Adrenal gland (tissue), 12 donors: Measurements from ENCODE around the gene HECW1. TPM values are rescaled to one million over a fixed set of nuclear protein-coding genes. Genes with fewer than 3 reads are reported as not detected.

Source experiments
- DNase-seq, 7 donors: peaks; one replicate each; pipeline ENCODE4 v3.0.0-alpha.2; 2019 to 2020
- H3K27ac ChIP-seq, 5 donors: fragments of 200-600 bp; sonication (generic) in 4 of 5; 1 replicate in 3 of 5; 2 replicates in 2 of 5; pipeline versions ENCODE4 v1.5.1 to v1.8.0; 2016 to 2020; ENCODE audit warnings: mild to moderate bottlenecking in 1 of 5
- H3K27me3 ChIP-seq: fragments of 200-600 bp; 2 replicates; pipeline ENCODE4 v1.8.0; 2021
- H3K36me3 ChIP-seq, 2 donors: fragments of 200-600 bp; replicated peaks in 1 of 2; 1 replicate in 1 of 2; 2 replicates in 1 of 2; pipeline versions ENCODE4 v1.5.1 to v1.8.0; 2018 to 2022
- H3K4me1 ChIP-seq, 2 donors: fragments of 200-600 bp; replicated peaks in 1 of 2; 1 replicate in 1 of 2; 2 replicates in 1 of 2; pipeline versions ENCODE4 v1.5.1 to v1.8.0; 2018 to 2021
- H3K4me3 ChIP-seq, 4 donors: fragments of 200-600 bp; sonication (generic) in 3 of 4; one replicate each; pipeline ENCODE4 v1.5.1; 2016 to 2018
- H3K9me3 ChIP-seq, 3 donors: fragments of 200-600 bp; sonication (generic) in 1 of 3; replicated peaks in 1 of 3; 1 replicate in 2 of 3; 2 replicates in 1 of 3; pipeline versions ENCODE4 v1.5.1 to v1.8.0; 2016 to 2021
- POLR2A ChIP-seq, 2 donors: fragments of 450-650 bp; IDR thresholded peaks; one replicate each; pipeline ENCODE4 v1.6.1; 2017; ENCODE audit warnings: antibody characterized with exemption in 2 of 2, mild to moderate bottlenecking in 2 of 2, moderate library complexity in 1 of 2
- WGBS, 4 donors: extraction: QIAGEN DNeasy Blood & Tissue Kit in 2 of 4; methylation state at CpG; one replicate each; pipeline versions ENCODE4 v1.1.5 to v1.1.7; 2013 to 2017; 5-methylcytosine and 5-hydroxymethylcytosine counted together
- intact Hi-C, 2 donors: fragments of 100-400 bp; cut with DNase I; formaldehyde crosslinking; loops; one replicate each; pipeline versions ENCODE4 v1.14.1 to v1.15.0; 2022 to 2023
- polyA plus RNA-seq, 3 donors: library from polyadenylated mRNA; stranded (reverse); fragments of 200-250 nt in 2 of 3; fragments of 350-450 nt in 1 of 3; fragmentation: Illumina TruSeq in 1 of 3; extraction: RNeasy Lipid Tissue Mini Kit (QIAGEN cat#74804) in 1 of 3; gene quantifications; one replicate each; pipeline ENCODE4 v1.2.3, GENCODE V29; 2013 to 2014
- total RNA-seq, 9 donors: library from RNA; depleted of rRNA in 4 of 9; stranded (reverse); fragments of >200 nt in 4 of 9; fragments of 120-200 nt in 1 of 9; fragmentation: NEBNext Ultra II Directional in 1 of 9; extraction: Animal tissue kit (Norgen Biotek cat#: 25700) in 1 of 9; gene quantifications; one replicate each; pipeline versions ENCODE4 v1.1.0 to v1.2.4, GENCODE V29; 2013 to 2023
- TF ChIP-seq, protein P1 (sequence below), 6 experiments: fragments of 450-650 bp in 4 of 6; fragments of 200-600 bp in 2 of 6; sonication (generic) in 1 of 6; IDR thresholded peaks; 1 replicate in 5 of 6; 2 replicates in 1 of 6; pipeline versions ENCODE4 v1.5.1 to v1.8.0; 2016 to 2021; ENCODE audit warnings: antibody characterized with exemption in 6 of 6, mild to moderate bottlenecking in 2 of 6, moderate library complexity in 1 of 6
- donor health status: healthy with polysubstance abuse.
- donor health status: Bipolar disorder and iron deficiency.
- donor health status: DM: yes; HTN: yes; CAD: no.
- donor health status: DM: no; HTN: no; CAD: no.
- donor health status: DM: no; HTN: no; CAD: no.
- donor health status: DM: yes; HTN: yes; CAD: no.

HECW1 gene
- total and polyA plus RNA-seq, 12 donors: under 0.01 to 3.2 (median 0.06) TPM; not detected in 4

DNA sequence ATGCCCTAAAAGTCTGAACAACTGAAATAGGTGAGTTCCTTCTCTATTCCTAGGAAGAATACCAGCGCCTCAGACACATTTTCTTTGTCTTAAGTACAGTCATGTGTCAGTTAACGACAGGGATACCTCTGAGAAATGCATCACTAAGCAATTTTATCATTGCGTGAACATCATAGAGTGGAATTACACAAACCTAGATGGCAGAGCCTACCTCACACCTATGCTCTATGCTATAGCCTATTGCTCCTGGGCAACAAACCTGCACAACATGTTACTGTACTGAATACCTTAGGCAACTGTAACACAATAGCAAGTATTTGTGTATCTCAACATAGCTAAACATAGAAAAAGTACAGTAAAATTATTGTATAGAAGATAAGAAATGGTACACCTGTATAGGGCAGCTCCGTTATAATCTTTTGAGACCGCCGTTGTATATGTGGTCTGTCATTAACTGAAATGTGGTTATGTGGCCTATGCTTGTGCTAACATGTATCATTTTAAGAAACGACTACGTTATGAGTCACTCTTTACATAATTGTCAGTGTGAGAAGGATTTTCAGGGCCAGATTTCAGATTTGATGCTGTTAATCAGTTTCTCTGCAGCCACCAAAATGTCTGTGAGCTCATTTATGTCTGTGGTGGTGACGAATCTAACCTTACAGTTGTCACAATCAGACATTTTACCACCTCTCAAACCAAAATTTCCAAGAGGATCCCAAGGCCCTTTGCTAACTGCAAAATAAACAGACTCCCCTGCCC is 404.3 kb downstream of the HECW1 start:
- Histone ChIP-seq H3K27me3 (peaks cover 3% of the 10 kb centered on the region), H3K36me3 (no peaks in the 10 kb centered on the region), H3K4me3 (no peak overlapping the region), H3K4me1 (no peaks in the 10 kb centered on the region), H3K9me3 (no peaks in the 10 kb centered on the region), H3K27ac (no peak overlapping the region)
- intact Hi-C loops: no loop called here
- 74 to 82% (median 80%) methylated on average over 9 of the region's 9 CpGs for WGBS, 4 donors
- TF ChIP-seq, protein P1, sequence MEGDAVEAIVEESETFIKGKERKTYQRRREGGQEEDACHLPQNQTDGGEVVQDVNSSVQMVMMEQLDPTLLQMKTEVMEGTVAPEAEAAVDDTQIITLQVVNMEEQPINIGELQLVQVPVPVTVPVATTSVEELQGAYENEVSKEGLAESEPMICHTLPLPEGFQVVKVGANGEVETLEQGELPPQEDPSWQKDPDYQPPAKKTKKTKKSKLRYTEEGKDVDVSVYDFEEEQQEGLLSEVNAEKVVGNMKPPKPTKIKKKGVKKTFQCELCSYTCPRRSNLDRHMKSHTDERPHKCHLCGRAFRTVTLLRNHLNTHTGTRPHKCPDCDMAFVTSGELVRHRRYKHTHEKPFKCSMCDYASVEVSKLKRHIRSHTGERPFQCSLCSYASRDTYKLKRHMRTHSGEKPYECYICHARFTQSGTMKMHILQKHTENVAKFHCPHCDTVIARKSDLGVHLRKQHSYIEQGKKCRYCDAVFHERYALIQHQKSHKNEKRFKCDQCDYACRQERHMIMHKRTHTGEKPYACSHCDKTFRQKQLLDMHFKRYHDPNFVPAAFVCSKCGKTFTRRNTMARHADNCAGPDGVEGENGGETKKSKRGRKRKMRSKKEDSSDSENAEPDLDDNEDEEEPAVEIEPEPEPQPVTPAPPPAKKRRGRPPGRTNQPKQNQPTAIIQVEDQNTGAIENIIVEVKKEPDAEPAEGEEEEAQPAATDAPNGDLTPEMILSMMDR (IDR thresholded peaks at IDR 0.05): no peak
- no peak for TF ChIP-seq POLR2A (IDR thresholded peaks at IDR 0.05)
- DNase-seq: no peak

DNA sequence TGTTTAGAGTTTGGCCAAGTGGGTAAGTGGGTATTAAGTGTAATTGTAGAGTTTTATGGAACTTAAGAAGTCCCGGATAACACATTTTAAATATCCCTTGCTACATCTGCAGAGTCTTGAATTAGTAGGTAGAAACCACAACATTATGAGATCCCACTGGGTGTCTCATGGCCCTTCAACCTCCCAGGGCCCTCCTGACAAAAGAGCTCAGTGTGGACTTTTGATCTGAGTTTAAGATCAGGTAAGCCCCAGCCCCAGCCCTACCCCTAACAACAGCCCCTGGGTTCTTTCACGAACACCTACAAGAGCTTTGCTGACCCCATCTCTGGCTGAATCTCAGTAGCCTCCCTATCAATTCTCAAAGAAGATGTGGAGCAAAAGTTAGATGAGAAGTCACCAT is 405.0 kb downstream of the HECW1 start:
- 62 to 94% (median 77%) methylated on average over 2 of the region's 2 CpGs for WGBS, 4 donors
- Histone ChIP-seq H3K9me3 (no peaks in the 10 kb centered on the region), H3K4me3 (no peak overlapping the region), H3K4me1 (no peaks in the 10 kb centered on the region), H3K27me3 (peaks cover 3% of the 10 kb centered on the region), H3K27ac (no peak overlapping the region), H3K36me3 (no peaks in the 10 kb centered on the region)
- DNase-seq: no peak
- no peak for TF ChIP-seq POLR2A (IDR thresholded peaks at IDR 0.05)
- TF ChIP-seq, protein P1 (IDR thresholded peaks at IDR 0.05): no peak
- intact Hi-C loops: no loop called here

DNA sequence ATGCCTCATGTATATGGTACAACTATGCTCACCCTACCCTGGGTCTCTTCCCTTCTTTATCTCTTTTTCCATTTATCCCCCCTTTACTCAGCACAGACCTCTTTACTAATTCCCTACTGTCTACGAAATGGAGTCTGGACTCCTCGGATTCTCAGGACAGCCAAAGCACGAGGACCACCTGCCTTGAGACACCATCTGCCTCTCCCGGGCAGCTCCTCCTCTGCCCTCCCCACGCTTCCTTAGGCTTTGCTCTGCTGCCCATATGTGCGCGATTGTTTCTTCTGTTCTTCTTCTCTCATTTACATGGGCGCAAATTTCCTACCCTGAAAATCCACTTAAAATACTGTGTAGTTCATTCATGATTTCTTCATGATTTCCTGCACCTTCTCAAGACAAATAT is 407.8 kb downstream of the HECW1 start:
- no peak for TF ChIP-seq POLR2A (IDR thresholded peaks at IDR 0.05)
- TF ChIP-seq, protein P1 (IDR thresholded peaks at IDR 0.05): no peak
- H3K36me3 ChIP-seq: no peaks in the 10 kb centered on the region
- H3K4me3 ChIP-seq: no peak overlapping the region
- H3K9me3 ChIP-seq: no peaks in the 10 kb centered on the region
- no peaks in the 10 kb centered on the region for H3K27me3 ChIP-seq
- WGBS, 4 donors: 89 to 93% (median 91%) methylated on average over 8 of the region's 8 CpGs
- intact Hi-C loops: no loop called here
- no peak overlapping the region for H3K27ac ChIP-seq
- H3K4me1 ChIP-seq: no peaks in the 10 kb centered on the region
- DNase-seq: no peak

DNA sequence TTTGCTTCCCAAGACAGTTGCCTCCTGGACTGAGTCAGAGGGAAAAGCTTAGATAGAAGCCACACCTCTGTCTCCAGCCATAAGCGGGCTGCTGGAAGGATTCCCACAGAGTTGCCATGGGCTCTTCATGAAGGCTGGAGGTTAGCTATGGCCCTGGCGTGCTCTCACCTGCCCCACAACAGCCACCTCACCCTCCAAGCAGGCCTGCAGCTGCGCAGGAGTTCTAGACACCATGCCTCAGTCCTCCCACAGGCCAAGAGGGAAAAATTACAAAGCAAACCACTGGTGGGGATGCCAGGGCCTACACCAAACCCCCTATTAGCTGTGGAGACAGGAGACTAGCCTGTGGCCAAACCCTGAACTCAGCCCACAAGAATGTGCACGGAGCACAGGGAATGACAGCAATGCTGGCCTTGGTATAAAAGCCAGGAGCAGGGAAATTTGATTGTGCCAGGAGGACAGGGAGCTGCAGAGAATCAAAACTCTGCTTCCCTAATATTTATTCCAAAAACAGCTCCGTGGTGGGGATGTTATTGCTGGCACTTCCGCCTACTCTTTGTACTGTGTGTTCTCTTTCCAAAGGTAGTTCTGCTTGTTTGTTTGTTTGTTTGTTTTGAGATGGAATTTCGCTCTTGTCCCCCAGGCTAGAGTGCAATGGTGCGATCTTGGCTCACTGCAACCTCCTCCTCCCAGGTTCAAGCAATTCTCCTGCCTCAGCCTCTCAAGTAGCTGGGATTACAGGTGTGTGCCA is 410.1 kb downstream of the HECW1 start:
- no peak overlapping the region for H3K4me3 ChIP-seq
- TF ChIP-seq, protein P1 (IDR thresholded peaks at IDR 0.05): no peak
- TF ChIP-seq POLR2A (IDR thresholded peaks at IDR 0.05): no peak
- no peaks in the 10 kb centered on the region for H3K9me3 ChIP-seq
- no peaks in the 10 kb centered on the region for H3K27me3 ChIP-seq
- H3K36me3 ChIP-seq: no peaks in the 10 kb centered on the region
- no peak for DNase-seq
- no peak overlapping the region for H3K27ac ChIP-seq
- 75 to 87% (median 83%) methylated on average over 5 to 8 of the region's 8 CpGs for WGBS, 4 donors
- intact Hi-C loops: no loop called here
- H3K4me1 ChIP-seq: no peaks in the 10 kb centered on the region
